Mesendoderm (in vitro differentiated cells): ENCODE data around the gene BHMT2.

Experiments used
- DNase-seq: peaks from one replicate; pipeline ENCODE4 v3.0.0; 2013
- H2AK5ac ChIP-seq: 2 replicates; pipeline ENCODE4 v1.6.1; 2013; ENCODE audit warnings: low read length, inconsistent platforms
- H2BK120ac ChIP-seq: 2 replicates; pipeline ENCODE4 v1.6.1; 2013; ENCODE audit warnings: low read depth, mild to moderate bottlenecking, low read length, moderate library complexity, mixed read lengths
- H2BK15ac ChIP-seq: replicated peaks from 2 replicates; pipeline ENCODE4 v1.6.1; 2013; ENCODE audit warnings: low read depth, mild to moderate bottlenecking, moderate library complexity
- H2BK5ac ChIP-seq: 2 replicates; pipeline ENCODE4 v1.6.1; 2013; ENCODE audit warnings: low read length, inconsistent platforms
- H3K18ac ChIP-seq: 2 replicates; pipeline ENCODE4 v1.6.1; 2013; ENCODE audit warnings: mild to moderate bottlenecking, low read length, mixed read lengths
- H3K23ac ChIP-seq: one replicate; pipeline ENCODE4 v1.6.1; 2013; ENCODE audit warnings: low read length
- H3K27ac ChIP-seq: 2 replicates; pipeline ENCODE4 v1.5.1; 2013; ENCODE audit warnings: low read depth, mild to moderate bottlenecking, inconsistent platforms, low read length, moderate library complexity
- H3K27me3 ChIP-seq: 2 replicates; pipeline ENCODE4 v1.6.1; 2013; ENCODE audit warnings: low read length, control low read depth, mild to moderate bottlenecking, inconsistent platforms; ENCODE audit not compliant: insufficient read depth, poor library complexity
- H3K36me3 ChIP-seq: 2 replicates; pipeline ENCODE4 v1.6.1; 2013; ENCODE audit warnings: low read length, inconsistent platforms; ENCODE audit not compliant: control insufficient read depth, insufficient read depth
- H3K4ac ChIP-seq: one replicate; pipeline ENCODE4 v1.6.1; 2013; ENCODE audit warnings: low read depth, mild to moderate bottlenecking, low read length, moderate library complexity
- H3K4me1 ChIP-seq: 2 replicates; pipeline ENCODE4 v1.6.1; 2013; ENCODE audit warnings: low read depth, low read length, inconsistent platforms; ENCODE audit not compliant: control insufficient read depth
- H3K4me2 ChIP-seq: 2 replicates; pipeline ENCODE4 v1.6.1; 2013; ENCODE audit warnings: low read length
- H3K4me3 ChIP-seq: 2 replicates; pipeline ENCODE4 v1.5.1; 2013; ENCODE audit warnings: mild to moderate bottlenecking, low read length
- H3K56ac ChIP-seq: one replicate; pipeline ENCODE4 v1.6.1; 2013; ENCODE audit warnings: low read length
- H3K79me1 ChIP-seq: 2 replicates; pipeline ENCODE4 v1.6.1; 2013; ENCODE audit warnings: low read length, inconsistent platforms
- H3K79me2 ChIP-seq: 2 replicates; pipeline ENCODE4 v1.6.1; 2013; ENCODE audit warnings: mild to moderate bottlenecking, low read length; ENCODE audit not compliant: control insufficient read depth, insufficient read depth
- H3K9ac ChIP-seq: 2 replicates; pipeline ENCODE4 v1.6.1; 2013; ENCODE audit warnings: low read length, inconsistent platforms
- H4K5ac ChIP-seq: one replicate; pipeline ENCODE4 v1.6.1; 2013; ENCODE audit warnings: low read length
- H4K8ac ChIP-seq: one replicate; pipeline ENCODE4 v1.6.1; 2013; ENCODE audit warnings: low read depth, mild to moderate bottlenecking, control low read depth, low read length, moderate library complexity
- WGBS: extraction: QIAGEN DNeasy Blood & Tissue Kit; methylation state at CpG from one replicate; pipeline ENCODE4 v1.1.7; 2013; ENCODE audit warnings: low lambda C conversion rate, missing lambda C conversion rate; ENCODE audit not compliant: insufficient coverage; ENCODE audit errors: extremely low coverage; 5-methylcytosine and 5-hydroxymethylcytosine counted together

BHMT2 gene

DNA sequence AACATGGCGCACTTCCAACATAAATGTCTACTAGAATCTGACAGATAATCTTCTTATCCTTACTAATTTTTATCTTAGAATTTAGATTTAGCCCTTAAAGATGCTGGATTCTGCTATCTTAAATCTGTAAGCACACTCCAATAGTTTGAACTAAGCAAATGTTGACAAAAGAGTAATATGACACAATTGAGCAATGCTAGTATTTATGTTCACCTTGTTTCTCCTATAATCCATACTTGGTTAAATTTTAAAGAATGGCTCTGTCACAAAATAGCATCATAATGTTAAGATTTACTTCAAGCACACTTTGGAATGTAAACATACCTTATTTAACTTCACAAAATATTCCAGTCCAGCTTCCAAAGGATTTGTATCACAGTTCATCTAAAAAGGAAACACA, 45.6 kb upstream of the BHMT2 start:
- Histone ChIP-seq H3K56ac (no peak overlapping the region), H2AK5ac (no peak overlapping the region), H3K27ac (no peak overlapping the region), H2BK15ac (no peak overlapping the region), H3K36me3 (no peaks in the 10 kb centered on the region), H2BK5ac (no peak overlapping the region), H3K23ac (no peak overlapping the region), H3K4me1 (no peaks in the 10 kb centered on the region), H4K8ac (no peak overlapping the region), H4K5ac (no peak overlapping the region), H3K4me2 (no peak overlapping the region), H3K18ac (no peak overlapping the region), H3K4ac (no peak overlapping the region), H3K4me3 (no peak overlapping the region), H3K9ac (no peak overlapping the region), H3K79me2 (no peaks in the 10 kb centered on the region), H3K79me1 (no peaks in the 10 kb centered on the region), H3K27me3 (no peaks in the 10 kb centered on the region), H2BK120ac (no peak overlapping the region)
- no CpG with 5 or more reads among the region's 1 CpG for WGBS
- DNase-seq, result no peak

DNA sequence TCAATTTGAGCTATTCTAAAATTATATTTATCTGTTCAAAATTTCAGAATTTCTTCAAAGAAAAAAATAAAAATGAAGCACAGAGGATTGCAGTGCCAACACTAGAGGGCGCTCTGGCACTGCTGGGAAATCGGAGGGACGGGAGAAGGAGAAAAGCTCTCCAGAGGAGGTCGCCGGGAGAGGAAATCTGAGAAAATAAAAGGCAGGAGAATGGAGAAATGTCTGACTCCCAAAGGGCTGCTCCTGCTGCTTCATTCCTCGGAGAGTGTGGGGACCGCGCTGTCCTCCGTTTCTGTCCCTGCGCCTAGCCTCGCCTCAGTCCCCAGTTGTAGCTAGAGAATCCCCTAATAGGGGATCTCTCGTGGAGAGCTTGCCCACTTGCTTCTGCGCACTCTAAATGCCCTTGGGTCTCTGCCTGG, 44.5 kb upstream of the BHMT2 start:
- H3K56ac ChIP-seq, result peak overlapping the region; percentile 91
- no peaks in the 10 kb centered on the region for H3K27me3 ChIP-seq
- no peak overlapping the region for H4K8ac ChIP-seq
- H3K36me3 ChIP-seq, result no peaks in the 10 kb centered on the region
- H3K9ac ChIP-seq, result peak overlapping the region; percentile 69
- DNase-seq, result peak; percentile 71
- peak overlapping the region; percentile 84 for H3K4me2 ChIP-seq
- no peak overlapping the region for H3K27ac ChIP-seq
- H2BK120ac ChIP-seq, result no peak overlapping the region
- H2BK5ac ChIP-seq, result no peak overlapping the region
- H3K4ac ChIP-seq, result no peak overlapping the region
- no peak overlapping the region for H3K23ac ChIP-seq
- no peak overlapping the region for H3K18ac ChIP-seq
- H3K4me3 ChIP-seq, result no peak overlapping the region
- no peak overlapping the region for H4K5ac ChIP-seq
- H2AK5ac ChIP-seq, result no peak overlapping the region
- no CpG with 5 or more reads among the region's 13 CpGs for WGBS
- H3K79me1 ChIP-seq, result no peaks in the 10 kb centered on the region
- H3K79me2 ChIP-seq, result no peaks in the 10 kb centered on the region
- H3K4me1 ChIP-seq, result no peaks in the 10 kb centered on the region
- H2BK15ac ChIP-seq, result no peak overlapping the region

GRCh38 chr5:79030663-79031484, 38.7 kb upstream of the BHMT2 start:
- H4K8ac ChIP-seq, result no peak overlapping the region
- H3K18ac ChIP-seq, result no peak overlapping the region
- no peaks in the 10 kb centered on the region for H3K27me3 ChIP-seq
- WGBS, result no CpG with 5 or more reads among the region's 11 CpGs
- H3K4me3 ChIP-seq, result no peak overlapping the region
- H4K5ac ChIP-seq, result no peak overlapping the region
- no peak overlapping the region for H3K56ac ChIP-seq
- H2BK120ac ChIP-seq, result no peak overlapping the region
- no peak overlapping the region for H3K27ac ChIP-seq
- H2BK5ac ChIP-seq, result no peak overlapping the region
- no peak overlapping the region for H2BK15ac ChIP-seq
- H3K79me1 ChIP-seq, result no peaks in the 10 kb centered on the region
- no peaks in the 10 kb centered on the region for H3K79me2 ChIP-seq
- H3K23ac ChIP-seq, result no peak overlapping the region
- H3K36me3 ChIP-seq, result no peaks in the 10 kb centered on the region
- H2AK5ac ChIP-seq, result no peak overlapping the region
- DNase-seq, result no peak
- H3K4me1 ChIP-seq, result no peaks in the 10 kb centered on the region
- H3K4me2 ChIP-seq, result no peak overlapping the region
- no peak overlapping the region for H3K9ac ChIP-seq
- H3K4ac ChIP-seq, result no peak overlapping the region

- Histone ChIP-seq H3K79me1 (no peaks in the 10 kb centered on the region), H3K18ac (no peak overlapping the region), H3K36me3 (no peaks in the 10 kb centered on the region), H3K9ac (no peak overlapping the region), H4K5ac (no peak overlapping the region), H3K27me3 (no peaks in the 10 kb centered on the region), H3K27ac (no peak overlapping the region), H3K79me2 (no peaks in the 10 kb centered on the region), H4K8ac (no peak overlapping the region), H2BK120ac (no peak overlapping the region), H3K4me3 (no peak overlapping the region), H2AK5ac (no peak overlapping the region), H3K23ac (no peak overlapping the region), H2BK15ac (no peak overlapping the region), H3K4me2 (no peak overlapping the region), H3K4me1 (no peaks in the 10 kb centered on the region), H3K4ac (no peak overlapping the region), H2BK5ac (no peak overlapping the region), H3K56ac (no peak overlapping the region)
- no peak for DNase-seq
- WGBS, result no CpG with 5 or more reads among the region's 1 CpG
These were observed 38.1 kb upstream of the BHMT2 start for GRCh38 chr5:79031485-79031867.

DNA sequence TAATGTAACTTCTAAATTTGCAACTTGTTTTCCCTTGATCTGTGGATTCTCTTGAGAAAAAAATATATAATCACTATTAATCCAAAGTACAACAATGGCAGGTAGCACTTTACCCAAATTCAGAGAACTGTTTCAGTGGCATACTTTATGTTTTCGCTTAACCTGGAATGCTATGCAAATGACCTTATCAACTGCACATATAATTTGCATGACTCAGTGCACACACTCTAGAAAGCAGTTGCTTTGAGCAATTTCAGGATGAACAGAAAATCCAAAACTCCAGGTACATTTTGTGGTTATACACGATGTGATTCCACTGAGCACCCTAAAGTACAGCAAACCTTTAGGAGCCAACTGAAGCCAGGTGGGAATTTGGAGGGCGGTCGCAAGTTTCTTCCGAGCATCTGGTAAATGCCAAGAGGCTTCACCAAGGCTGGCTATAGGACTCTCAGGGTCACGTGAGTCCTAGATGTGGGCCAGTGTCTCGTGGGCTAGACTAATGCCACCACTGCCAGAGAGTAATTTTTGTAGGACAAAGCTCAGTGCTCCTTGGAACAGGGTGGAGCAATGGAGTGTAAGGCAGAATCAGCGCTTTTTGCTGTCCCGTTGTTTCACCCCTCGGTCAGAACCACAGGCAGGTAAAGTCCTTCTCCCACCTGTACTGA, 37.4 kb upstream of the BHMT2 start:
- Histone ChIP-seq H3K9ac (no peak overlapping the region), H3K27me3 (no peaks in the 10 kb centered on the region), H4K5ac (no peak overlapping the region), H2BK5ac (no peak overlapping the region), H3K18ac (no peak overlapping the region), H2BK120ac (no peak overlapping the region), H3K4me2 (no peak overlapping the region), H3K23ac (no peak overlapping the region), H3K56ac (no peak overlapping the region), H4K8ac (no peak overlapping the region), H3K36me3 (no peaks in the 10 kb centered on the region), H3K79me2 (no peaks in the 10 kb centered on the region), H2AK5ac (no peak overlapping the region), H3K79me1 (no peaks in the 10 kb centered on the region), H3K4ac (no peak overlapping the region), H3K4me1 (no peaks in the 10 kb centered on the region), H3K27ac (no peak overlapping the region), H3K4me3 (no peak overlapping the region), H2BK15ac (no peak overlapping the region)
- no peak for DNase-seq
- whole genome bisulfite sequencing, result no CpG with 5 or more reads among the region's 10 CpGs
